NCI-H748 (cell line): Measurements from ENCODE around the gene IL25.

Source experiments
- DNase-seq: peaks from one replicate; lab custom pipeline; 2025; ENCODE audit not compliant: unreplicated experiment; lab: John Stamatoyannopoulos, UW

Gene IL25

GRCh38 chr14:23352506-23353432 is 19.8 kb upstream of the IL25 start, which contains the start of gene SLC22A17:
Gene SLC22A17, minus strand, starts transcription at chr14:23352887.
- DNase-seq, result peak; percentile 87

DNA sequence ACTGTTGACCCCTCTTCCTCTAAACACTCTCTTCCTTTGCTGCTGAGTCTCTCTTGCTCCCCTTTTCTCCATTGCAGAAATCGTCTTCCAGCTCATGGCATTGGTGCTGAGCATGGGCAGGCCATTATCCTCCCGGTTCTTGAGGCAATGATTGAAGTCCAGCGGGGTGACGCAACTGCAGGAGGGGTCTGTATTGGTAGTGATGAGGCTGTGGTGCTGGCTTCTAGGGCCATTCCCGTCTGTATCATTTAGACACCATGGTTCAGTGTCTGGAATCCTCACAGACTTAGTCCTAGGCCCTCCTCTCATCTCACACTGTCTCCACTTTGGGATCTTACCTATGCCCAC is 19.2 kb upstream of the IL25 start:
- no peak for DNase-seq

DNA sequence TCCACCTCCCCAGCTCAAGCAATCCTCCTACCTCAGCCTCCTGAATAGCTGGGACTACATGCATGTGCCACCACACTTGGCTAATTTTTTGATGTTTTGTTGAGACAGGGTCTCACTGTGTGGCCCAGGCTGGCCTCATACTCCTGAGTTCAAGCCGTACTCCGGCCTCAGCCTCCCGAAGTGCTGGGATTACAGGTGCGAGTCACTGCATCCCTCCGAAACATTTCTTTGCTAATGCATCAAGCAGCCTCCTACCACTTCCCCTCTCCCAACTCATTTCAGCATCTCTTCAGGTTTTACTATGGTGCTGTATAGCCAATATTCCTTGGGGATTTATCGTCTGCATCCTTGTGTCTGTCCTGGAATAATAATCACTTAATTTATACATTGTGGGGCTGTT is 17.6 kb upstream of the IL25 start:
- DNase-seq, result no peak

DNA sequence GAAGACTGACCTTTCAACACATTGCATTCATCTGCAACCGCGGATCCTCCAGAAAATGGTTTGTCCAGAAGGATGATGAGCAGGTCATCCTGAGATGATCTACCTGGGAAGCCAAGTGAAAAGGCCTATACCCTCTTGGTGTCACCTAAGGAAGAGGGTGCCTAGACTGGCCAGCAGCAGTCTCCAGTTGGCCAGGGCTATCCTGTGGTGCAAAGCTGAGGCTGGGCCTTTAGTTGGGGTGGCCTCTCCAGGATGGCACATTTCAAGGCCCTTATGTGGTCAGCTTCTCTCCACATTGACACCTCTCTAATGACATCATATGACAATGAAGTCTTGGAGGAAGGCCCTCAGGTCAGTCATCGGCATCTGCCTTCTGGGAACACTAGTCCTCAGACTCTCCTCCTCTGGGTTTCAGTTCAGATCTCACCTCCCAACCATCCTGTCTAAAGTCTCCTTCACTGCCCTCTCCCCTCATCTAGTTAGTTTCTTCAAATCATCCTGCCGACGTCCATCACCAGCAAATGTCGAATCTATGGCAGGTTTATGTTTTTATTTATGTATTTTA is 16.7 kb upstream of the IL25 start:
- no peak for DNase-seq

DNA sequence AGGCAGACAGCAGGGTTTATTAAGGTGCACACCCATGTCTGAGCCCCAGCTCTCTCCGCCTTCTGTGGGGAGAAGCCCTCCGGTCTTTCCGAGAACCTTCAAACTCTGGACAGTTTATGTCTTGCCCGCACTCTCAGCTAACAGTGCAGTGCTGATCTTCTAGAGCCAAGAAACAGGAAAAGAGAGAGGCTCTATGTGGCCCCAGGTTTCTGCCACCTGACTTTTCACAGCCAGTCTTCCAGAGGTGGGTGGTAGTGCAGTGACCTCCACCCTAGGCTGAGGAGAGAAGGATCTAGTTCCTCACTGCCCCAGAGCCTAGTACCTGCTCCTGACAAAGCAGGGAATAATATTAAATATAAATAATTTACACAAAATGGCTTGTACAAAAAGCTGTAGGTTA is 15.9 kb upstream of the IL25 start:
- no peak for DNase-seq

- DNase-seq, result no peak
Measured at GRCh38 chr14:23357261-23357660, 15.3 kb upstream of the IL25 start.

DNA sequence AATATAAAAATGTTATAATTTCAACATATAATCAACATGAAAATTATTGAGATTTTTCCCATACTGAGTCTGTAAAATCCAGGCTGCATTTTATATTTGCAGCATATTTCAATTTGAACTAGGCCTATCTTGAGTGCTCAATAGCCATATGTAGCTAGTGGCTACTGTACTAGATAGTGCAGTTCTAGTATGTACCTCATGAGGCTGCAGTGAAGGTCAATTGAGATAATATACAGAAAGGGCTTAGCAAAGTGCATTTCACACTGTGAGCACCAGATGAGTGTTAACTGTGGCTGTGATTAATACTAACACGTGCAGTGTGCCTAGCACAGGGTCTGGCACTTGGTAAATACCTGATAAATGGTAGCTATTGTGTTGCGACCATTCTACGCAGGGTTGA is 14.6 kb upstream of the IL25 start:
- no peak for DNase-seq

- DNase-seq, result no peak
Measured at GRCh38 chr14:23358553-23359166, 13.9 kb upstream of the IL25 start.

GRCh38 chr14:23359167-23359626 is 13.4 kb upstream of the IL25 start:
- no peak for DNase-seq

DNA sequence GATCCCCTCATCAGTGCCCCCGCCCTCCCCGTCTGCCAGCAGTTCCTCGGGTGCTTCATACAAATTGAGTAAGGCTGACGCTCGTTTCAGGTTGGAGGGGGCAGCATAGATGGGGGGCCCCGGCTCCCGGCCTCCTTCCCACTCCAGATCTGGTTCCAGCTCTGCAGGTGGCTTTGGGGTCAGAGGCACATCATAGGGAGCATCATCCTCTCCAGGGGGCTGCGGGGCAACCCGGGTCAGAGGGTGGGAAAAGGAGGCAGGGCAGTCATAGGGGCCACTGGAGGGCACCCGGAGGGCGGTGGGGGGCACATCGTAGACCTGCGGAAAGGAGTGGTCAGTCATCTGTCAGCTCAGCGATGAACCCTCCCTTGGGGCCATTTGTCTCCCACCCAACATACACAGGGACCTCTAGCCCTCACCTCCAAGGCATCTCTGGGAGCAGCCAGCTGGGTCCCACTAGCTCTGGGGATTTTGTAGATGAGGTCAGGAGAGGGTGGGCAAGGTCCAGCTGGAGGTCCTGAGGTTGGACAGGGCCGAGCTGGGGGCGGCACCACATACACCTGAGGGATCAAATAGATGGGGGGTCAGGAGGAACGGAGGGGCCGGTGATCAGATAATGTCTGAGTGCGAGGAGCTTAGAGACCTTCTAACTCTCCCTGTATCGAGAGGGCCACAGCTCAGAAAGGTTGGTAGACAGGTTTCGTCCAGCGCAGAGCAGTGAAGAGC is 12.7 kb upstream of the IL25 start:
- no peak for DNase-seq

GRCh38 chr14:23360496-23360895 is 12.1 kb upstream of the IL25 start:
- no peak for DNase-seq

- no peak for DNase-seq
Measured at GRCh38 chr14:23361320-23361719, 11.3 kb upstream of the IL25 start.

DNA sequence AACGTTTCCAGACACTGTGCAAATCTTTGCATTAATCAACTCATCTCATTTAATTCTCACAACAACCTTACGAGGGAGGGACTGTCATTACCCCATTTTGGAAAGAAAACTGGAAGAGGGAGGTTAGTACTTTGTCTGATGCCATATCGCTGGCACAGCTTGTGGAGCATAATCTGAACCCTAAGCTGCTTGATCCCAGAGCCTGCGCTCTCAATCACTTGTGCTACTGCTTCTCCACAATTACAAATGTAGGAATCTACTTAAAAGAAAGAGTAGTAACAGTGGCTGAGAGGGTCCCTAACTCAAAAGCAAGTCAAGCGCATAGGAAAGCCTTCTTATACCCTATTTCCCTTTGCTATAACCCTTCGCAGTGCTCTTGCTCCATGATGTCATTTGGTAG is 10.8 kb upstream of the IL25 start:
- no peak for DNase-seq

DNA sequence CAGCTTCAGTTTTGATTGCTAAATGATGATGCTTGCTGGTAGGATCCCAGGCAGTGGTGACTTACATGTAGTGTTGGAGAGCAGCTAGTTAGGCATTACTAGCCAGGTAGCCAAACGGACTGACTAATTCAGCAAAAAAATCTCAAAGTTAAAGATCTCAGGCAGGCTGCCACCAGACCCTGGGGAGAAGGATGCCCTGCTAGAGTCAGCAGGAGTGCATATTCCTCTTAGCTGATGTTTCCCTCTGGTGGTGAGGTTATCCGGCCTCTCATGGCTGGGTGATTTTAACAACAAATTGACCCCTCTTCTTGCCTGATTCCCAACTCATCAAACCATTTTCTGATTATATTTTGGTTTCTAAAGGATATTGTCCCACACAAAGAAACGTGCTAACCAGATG is 10.4 kb upstream of the IL25 start:
- DNase-seq, result no peak

DNA sequence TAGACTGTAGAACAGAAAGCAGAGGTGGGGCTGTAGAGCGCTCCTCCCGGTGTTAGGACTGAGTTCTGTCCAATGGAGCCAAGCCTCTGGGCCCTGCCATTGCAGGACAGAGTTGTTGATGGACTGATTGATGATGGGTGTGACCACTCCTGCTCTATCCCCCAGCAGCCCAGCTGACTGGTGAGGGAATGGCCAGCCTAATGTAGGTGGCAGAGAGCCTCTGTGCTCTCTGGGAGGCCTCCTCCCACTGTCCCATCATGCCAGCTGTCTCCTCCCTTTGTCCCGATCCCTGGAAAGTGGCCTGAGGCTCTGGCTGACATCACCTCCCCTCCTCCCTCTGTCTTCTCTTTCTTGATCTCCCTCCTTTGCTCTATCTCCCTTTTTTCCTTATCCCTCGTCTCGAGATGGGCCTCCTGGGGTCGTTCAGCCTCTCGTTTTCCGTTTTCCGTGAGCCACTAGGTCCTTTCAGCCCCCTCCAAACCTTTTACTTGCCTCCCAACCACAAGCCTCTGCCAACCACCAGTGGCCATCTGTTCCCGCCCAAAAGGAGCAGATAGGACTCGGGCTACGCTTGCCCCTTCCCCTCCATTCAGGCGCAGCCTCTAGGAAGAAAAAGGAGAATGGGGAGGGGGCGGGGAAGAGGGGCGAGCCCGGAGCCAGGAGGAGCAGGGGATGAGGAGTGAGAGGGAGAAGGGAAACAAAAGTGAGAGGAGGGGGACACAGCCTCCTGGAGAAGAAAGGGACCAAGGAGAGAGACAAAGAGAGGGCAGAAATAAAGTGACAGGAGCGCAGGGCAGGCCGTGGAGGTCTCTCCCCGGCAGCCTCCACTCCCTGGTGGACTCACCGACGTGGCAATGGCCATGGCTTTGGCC is 8.2 kb upstream of the IL25 start:
- DNase-seq, result no peak

DNA sequence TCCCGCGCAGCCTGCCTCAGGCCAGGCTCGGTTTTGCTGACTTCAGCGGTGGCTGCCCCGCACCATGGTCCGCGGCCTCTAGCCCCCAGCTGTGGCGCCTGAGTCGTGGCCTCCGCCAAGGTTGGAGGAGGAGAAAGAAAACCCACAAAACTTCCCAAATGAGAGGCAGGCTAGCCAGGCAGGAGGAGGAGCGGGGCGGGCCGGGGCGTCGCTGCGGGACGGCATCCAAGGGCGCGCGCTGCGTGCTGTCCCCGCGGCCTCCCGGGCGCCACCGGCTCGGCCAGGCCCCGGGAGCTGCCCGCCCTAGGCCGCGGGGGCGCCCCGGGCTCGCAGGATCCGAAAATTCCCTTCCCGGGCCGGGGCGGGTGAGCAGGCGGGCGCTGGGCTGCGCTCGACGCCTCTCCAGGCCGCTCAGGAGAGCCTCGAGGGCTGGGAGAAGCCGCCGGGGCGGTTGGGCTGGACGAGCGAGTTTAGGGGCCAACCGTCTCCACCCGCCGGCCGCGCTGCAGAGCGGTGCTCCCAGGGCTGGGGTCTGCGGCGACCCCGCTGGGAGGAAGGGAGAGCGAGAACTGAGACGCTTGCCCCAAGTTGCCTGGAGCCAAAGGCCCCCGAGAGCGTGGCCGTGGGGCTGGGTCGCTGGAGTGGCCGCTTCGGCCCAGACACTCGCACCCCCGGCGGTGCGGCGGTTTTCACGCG is 7.4 kb upstream of the IL25 start, which contains the start of gene EFS:
EFS (minus strand) TSS at position 137 of the 696 bp plus-strand sequence. CDS start 147 bp downstream, outside the sequence.
- no peak for DNase-seq

DNA sequence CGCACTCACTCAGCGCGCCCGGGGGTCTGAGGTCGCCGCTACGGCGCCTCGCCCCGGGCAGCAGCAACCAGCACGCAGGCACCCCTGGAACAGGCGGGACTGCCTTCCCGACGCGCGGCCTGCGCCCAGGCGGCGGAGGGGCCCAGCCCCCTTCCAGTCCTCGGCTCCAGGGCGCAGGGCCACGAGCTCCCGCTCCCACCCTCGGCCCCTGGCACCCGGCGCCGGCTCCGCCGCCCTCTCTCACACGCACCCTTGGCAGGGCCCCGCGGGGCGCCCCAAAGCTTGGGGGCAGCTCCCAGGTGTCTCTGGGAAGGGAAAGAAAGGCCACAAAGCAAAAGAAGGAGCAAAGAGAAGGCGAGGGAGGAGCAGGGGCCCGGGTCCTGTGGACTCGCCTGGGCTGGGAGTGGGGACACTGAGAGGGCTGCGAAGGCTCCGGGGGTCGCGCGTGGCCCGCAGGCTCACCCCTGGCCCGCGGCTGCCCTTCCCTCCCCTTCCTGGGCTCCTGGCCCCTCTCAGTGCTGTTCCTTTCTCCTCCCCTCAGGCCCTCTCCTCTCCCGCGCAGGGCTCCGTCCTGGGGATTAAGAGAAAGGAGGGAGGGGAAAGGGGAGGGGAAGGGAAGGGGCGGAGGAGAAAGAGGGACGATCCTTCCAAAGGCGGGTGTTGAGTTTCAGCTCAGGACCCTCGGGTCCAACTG is 6.7 kb upstream of the IL25 start:
- DNase-seq, result no peak

- no peak for DNase-seq
Measured at GRCh38 chr14:23366426-23366921, 6.1 kb upstream of the IL25 start.

DNA sequence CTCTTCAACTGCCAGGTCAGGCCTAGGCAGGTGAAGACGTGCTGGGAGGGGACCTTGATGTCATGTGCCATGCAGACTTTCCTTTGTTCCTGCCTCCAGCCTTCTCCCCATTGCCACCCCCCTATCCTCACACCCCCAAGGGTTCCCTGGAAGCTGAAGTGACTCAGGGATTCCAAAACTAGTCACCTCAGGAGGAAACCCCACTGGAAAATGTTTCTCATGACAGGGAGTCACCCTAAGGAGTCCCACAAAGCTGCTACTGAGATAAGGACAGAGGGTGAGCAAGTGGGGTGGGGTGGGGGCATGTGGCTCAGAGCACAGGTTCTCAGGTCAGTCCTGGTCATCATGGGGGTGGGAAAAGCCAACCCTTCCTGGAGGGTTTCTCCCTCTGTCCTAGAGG is 2.4 kb upstream of the IL25 start:
- DNase-seq, result no peak
